Fibroblast of mammary gland (primary cell): ENCODE measurements around the gene GJA4.

Experiments used
- DNase-seq: peaks from one replicate; pipeline ENCODE4 v3.0.0-alpha.2; 2010; ENCODE audit warnings: low read depth
- H3K4me3 ChIP-seq: 2 replicates; pipeline ENCODE4 v1.5.1; 2011; ENCODE audit warnings: low read depth, mild to moderate bottlenecking, low read length, moderate library complexity; ENCODE audit not compliant: control insufficient read depth
- TF ChIP-seq, protein P1 (sequence below): conservative IDR thresholded peaks from 2 replicates; pipeline ENCODE4 v1.5.1; 2011; ENCODE audit warnings: low read depth, low read length, inconsistent platforms; ENCODE audit not compliant: control insufficient read depth, insufficient read depth

GJA4 gene

GRCh38 chr1:34792868-34793727 is at the start of gene GJA4:
TSS of gene GJA4 (plus strand) at chr1:34792999. CDS start at chr1:34794214, 1,215 bp downstream.
- H3K4me3 ChIP-seq = no peak within 1 kb of the TSS
- no peak for DNase-seq
- TF ChIP-seq, protein P1, sequence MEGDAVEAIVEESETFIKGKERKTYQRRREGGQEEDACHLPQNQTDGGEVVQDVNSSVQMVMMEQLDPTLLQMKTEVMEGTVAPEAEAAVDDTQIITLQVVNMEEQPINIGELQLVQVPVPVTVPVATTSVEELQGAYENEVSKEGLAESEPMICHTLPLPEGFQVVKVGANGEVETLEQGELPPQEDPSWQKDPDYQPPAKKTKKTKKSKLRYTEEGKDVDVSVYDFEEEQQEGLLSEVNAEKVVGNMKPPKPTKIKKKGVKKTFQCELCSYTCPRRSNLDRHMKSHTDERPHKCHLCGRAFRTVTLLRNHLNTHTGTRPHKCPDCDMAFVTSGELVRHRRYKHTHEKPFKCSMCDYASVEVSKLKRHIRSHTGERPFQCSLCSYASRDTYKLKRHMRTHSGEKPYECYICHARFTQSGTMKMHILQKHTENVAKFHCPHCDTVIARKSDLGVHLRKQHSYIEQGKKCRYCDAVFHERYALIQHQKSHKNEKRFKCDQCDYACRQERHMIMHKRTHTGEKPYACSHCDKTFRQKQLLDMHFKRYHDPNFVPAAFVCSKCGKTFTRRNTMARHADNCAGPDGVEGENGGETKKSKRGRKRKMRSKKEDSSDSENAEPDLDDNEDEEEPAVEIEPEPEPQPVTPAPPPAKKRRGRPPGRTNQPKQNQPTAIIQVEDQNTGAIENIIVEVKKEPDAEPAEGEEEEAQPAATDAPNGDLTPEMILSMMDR = no peak

DNA sequence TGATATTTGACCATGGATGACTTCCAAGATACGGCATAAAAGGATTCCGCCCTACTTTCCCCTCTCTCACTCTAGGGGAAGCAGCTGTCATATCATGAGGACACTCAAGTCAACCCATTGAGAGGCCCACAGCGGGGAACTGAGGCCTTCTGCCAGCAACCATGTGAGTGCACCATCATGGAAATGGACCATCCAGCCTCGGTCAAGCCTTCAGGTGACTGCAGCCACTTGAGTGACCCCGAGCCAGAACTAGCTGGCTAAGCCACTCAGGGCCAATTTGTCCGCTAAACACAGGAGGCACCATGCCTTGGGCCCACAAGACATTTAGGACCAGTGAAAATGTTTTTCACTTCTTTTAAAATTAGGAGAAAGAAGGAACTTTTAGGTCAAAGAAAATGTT is 49.0 kb upstream of the GJA4 start:
- TF ChIP-seq, protein P1 = no peak
- no peak for DNase-seq
- no peak overlapping the region for H3K4me3 ChIP-seq

- no peak overlapping the region for H3K4me3 ChIP-seq
- TF ChIP-seq, protein P1 = no peak
- no peak for DNase-seq
Observed at GRCh38 chr1:34744851-34745250, 47.9 kb upstream of the GJA4 start.

- H3K4me3 ChIP-seq = no peak overlapping the region
- TF ChIP-seq, protein P1 = no peak
- DNase-seq = no peak
Observed at GRCh38 chr1:34745666-34746065, 47.1 kb upstream of the GJA4 start.

DNA sequence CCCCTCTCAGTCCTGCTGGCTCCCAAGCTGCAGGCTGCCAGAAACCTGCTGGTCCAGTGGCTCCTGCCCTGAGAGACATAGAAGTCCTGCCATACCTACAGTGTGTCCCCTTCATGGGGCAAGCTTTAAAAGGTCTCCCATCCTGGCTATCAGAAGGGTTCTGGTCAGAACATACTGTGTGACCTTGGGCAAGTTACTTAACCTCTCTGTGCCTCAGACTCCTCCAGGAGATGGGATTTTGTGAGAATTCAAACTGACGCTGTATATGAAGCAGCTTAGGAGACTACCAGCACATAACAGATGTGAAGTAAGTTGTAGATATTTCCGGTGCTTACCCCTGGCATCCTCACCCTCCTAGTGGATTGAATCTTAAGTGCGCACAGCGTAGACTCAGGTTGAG is 46.7 kb upstream of the GJA4 start:
- H3K4me3 ChIP-seq = no peak overlapping the region
- TF ChIP-seq, protein P1 = no peak

DNA sequence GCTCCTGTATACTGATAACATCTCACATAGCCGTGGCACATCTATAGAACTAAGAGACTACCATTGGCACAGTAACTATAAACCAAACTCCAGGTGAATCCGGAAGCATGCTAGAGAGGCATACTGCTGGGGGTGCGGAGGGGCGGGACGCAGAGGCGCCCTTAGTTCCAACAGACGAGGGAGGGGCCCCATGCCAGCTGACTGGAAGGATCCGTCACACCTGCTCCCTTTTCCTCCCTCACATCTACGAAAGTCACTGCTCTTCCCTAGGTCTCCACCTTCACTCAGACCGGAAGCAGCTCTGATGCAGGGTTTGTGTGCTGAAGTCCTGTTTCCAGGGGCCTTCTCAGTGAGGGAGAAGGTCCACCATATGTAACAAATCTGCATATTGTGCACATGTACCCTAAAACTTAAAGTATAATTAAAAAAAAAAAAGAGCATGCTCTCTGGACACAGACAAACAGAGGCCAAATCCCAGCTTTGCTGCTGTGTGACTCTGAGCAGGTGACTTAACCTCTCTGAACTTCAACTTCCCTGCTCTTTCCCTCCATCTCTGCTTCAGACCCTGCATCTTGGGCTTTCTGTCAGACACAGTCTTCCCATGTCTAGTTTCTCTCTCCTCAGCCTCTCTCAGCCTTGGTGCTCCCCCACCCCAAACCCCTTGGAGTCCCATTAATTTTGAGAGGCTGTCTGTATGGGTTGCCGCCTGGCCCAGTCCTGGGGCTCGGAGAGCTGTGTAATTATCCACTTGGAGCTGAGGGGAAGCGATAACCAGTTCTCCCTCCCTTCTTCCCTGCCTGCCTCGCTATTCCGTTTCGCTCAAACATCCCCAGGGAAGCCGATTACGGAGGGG is 45.8 kb upstream of the GJA4 start:
- no peak overlapping the region for H3K4me3 ChIP-seq
- DNase-seq = no peak
- TF ChIP-seq, protein P1 = no peak

More for the DNA sequence above, 46.7 kb upstream of the GJA4 start:
- no peak for DNase-seq
